Adipocyte (in vitro differentiated cells): ENCODE measurements around the gene THAP10.
"Not testable (repeated sequence)": the region's sequence is repeated elsewhere in the genome, so short reads cannot be mapped to it uniquely, and the experiment has no call there.

Experiments used
- DNase-seq: peaks from one replicate; pipeline ENCODE4 v3.0.0-alpha.2; 2015; ENCODE audit warnings: low read depth
- H3K27me3 ChIP-seq: replicated peaks from 2 replicates; pipeline ENCODE4 v1.7.0; 2013; ENCODE audit warnings: mild to moderate bottlenecking, low read length, moderate library complexity; ENCODE audit not compliant: control insufficient read depth, insufficient read depth
- H3K36me3 ChIP-seq: 2 replicates; pipeline ENCODE4 v1.7.0; 2013; ENCODE audit warnings: low read length, mild to moderate bottlenecking, moderate library complexity; ENCODE audit not compliant: control insufficient read depth, insufficient read depth, severe bottlenecking
- H3K4me1 ChIP-seq: 2 replicates; pipeline ENCODE4 v1.7.0; 2013; ENCODE audit warnings: mild to moderate bottlenecking, low read length, moderate library complexity; ENCODE audit not compliant: control insufficient read depth, insufficient read depth
- H3K4me3 ChIP-seq: 2 replicates; pipeline ENCODE4 v1.7.0; 2013; ENCODE audit warnings: mild to moderate bottlenecking, low read length, moderate library complexity
- H3K9ac ChIP-seq: 2 replicates; pipeline ENCODE4 v1.7.0; 2013; ENCODE audit warnings: mild to moderate bottlenecking, low read length, moderate library complexity
- H3K9me3 ChIP-seq: 2 replicates; pipeline ENCODE4 v1.7.0; 2013; ENCODE audit warnings: mild to moderate bottlenecking, low read length, moderate library complexity; ENCODE audit not compliant: control insufficient read depth

Gene THAP10

GRCh38 chr15:70876011-70876410, 16.2 kb downstream of the THAP10 start:
- Histone ChIP-seq H3K9me3 (no peaks in the 10 kb centered on the region), H3K4me3 (no peak overlapping the region), H3K4me1 (peaks cover 6% of the 10 kb centered on the region), H3K36me3 (no peaks in the 10 kb centered on the region), H3K27me3 (no peaks in the 10 kb centered on the region), H3K9ac (no peak overlapping the region)
- no peak for DNase-seq

GRCh38 chr15:70875001-70875782, 17.0 kb downstream of the THAP10 start:
- DNase-seq, result peak; percentile 82
- H3K4me3 ChIP-seq, result no peak overlapping the region
- H3K36me3 ChIP-seq, result no peaks in the 10 kb centered on the region
- peak overlapping the region; percentile 39 for H3K9ac ChIP-seq
- no peaks in the 10 kb centered on the region for H3K27me3 ChIP-seq
- H3K9me3 ChIP-seq, result no peaks in the 10 kb centered on the region
- peaks cover 12% of the 10 kb centered on the region for H3K4me1 ChIP-seq

- Histone ChIP-seq H3K36me3 (no peaks in the 10 kb centered on the region), H3K4me3 (no peak overlapping the region), H3K9ac (no peak overlapping the region), H3K9me3 (no peaks in the 10 kb centered on the region), H3K4me1 (peaks cover 21% of the 10 kb centered on the region), H3K27me3 (no peaks in the 10 kb centered on the region)
- no peak for DNase-seq
These were observed 18.8 kb downstream of the THAP10 start for GRCh38 chr15:70873232-70874054.

GRCh38 chr15:70871490-70871889, 20.7 kb downstream of the THAP10 start:
- not testable (repeated sequence) for DNase-seq, H3K9ac ChIP-seq, H3K27me3 ChIP-seq, H3K36me3 ChIP-seq, H3K9me3 ChIP-seq, H3K4me3 ChIP-seq
- H3K4me1 ChIP-seq, result peaks cover 39% of the 10 kb centered on the region

- Histone ChIP-seq H3K9me3 (no peaks in the 10 kb centered on the region), H3K27me3 (no peaks in the 10 kb centered on the region), H3K9ac (peak overlapping the region; percentile 21), H3K4me3 (no peak overlapping the region), H3K4me1 (peaks cover 40% of the 10 kb centered on the region), H3K36me3 (no peaks in the 10 kb centered on the region)
- DNase-seq, result peak; percentile 80
These were observed 22.2 kb downstream of the THAP10 start for GRCh38 chr15:70870051-70870450.

- H3K27me3 ChIP-seq, result no peaks in the 10 kb centered on the region
- H3K36me3 ChIP-seq, result no peaks in the 10 kb centered on the region
- peaks cover 40% of the 10 kb centered on the region for H3K4me1 ChIP-seq
- no peaks in the 10 kb centered on the region for H3K9me3 ChIP-seq
- no peak overlapping the region for H3K4me3 ChIP-seq
- H3K9ac ChIP-seq, result peak overlapping the region; percentile 21
- DNase-seq, result no peak
These were observed 22.9 kb downstream of the THAP10 start for GRCh38 chr15:70869346-70869745.

GRCh38 chr15:70867911-70868467, 24.2 kb downstream of the THAP10 start:
- Histone ChIP-seq H3K27me3 (no peaks in the 10 kb centered on the region), H3K4me3 (peak overlapping the region; percentile 14), H3K4me1 (peaks cover 53% of the 10 kb centered on the region), H3K9me3 (no peaks in the 10 kb centered on the region), H3K36me3 (no peaks in the 10 kb centered on the region), H3K9ac (no peak overlapping the region)
- DNase-seq, result peak; percentile 86

GRCh38 chr15:70866982-70867641, 25.1 kb downstream of the THAP10 start:
- no peaks in the 10 kb centered on the region for H3K9me3 ChIP-seq
- no peaks in the 10 kb centered on the region for H3K27me3 ChIP-seq

GRCh38 chr15:70863450-70864218, 28.6 kb downstream of the THAP10 start:
- peaks cover 38% of the 10 kb centered on the region for H3K4me1 ChIP-seq
- peak overlapping the region; percentile 61 for H3K9ac ChIP-seq
- no peak overlapping the region for H3K4me3 ChIP-seq
- no peaks in the 10 kb centered on the region for H3K9me3 ChIP-seq
- no peaks in the 10 kb centered on the region for H3K36me3 ChIP-seq
- DNase-seq, result peak; percentile 77
- no peaks in the 10 kb centered on the region for H3K27me3 ChIP-seq

More at GRCh38 chr15:70866982-70867641, 25.1 kb downstream of the THAP10 start:
- Histone ChIP-seq H3K4me3 (peak overlapping the region; percentile 11), H3K9ac (no peak overlapping the region), H3K4me1 (peaks cover 57% of the 10 kb centered on the region), H3K36me3 (no peaks in the 10 kb centered on the region)
- DNase-seq, result peak; percentile 32

- no peaks in the 10 kb centered on the region for H3K36me3 ChIP-seq
- peaks cover 45% of the 10 kb centered on the region for H3K4me1 ChIP-seq
- no peak overlapping the region for H3K9ac ChIP-seq
- no peaks in the 10 kb centered on the region for H3K9me3 ChIP-seq
- DNase-seq, result no peak
- H3K27me3 ChIP-seq, result no peaks in the 10 kb centered on the region
- no peak overlapping the region for H3K4me3 ChIP-seq
These were observed 32.2 kb downstream of the THAP10 start for GRCh38 chr15:70859998-70860397.
